ENCODE data around the gene CHMP2A.
A peak's percentile ranks its signal among the peaks of the same experiment; 100 is the strongest.

The CHMP2A gene

GRCh38 chr19:58560007-58560887, 5.3 kb upstream of the CHMP2A start:
- DNase-seq (ENCODE audit: low spot score) = no peak
- no peak for TF ChIP-seq CTCF (IDR thresholded peaks at IDR 0.05; ENCODE audit: extremely low read depth, missing control alignments)

- peak; percentile 91 for DNase-seq (ENCODE audit: low spot score)
- TF ChIP-seq CTCF (IDR thresholded peaks at IDR 0.05; ENCODE audit: extremely low read depth, missing control alignments) = no peak
Measured at GRCh38 chr19:58559275-58560006, 4.5 kb upstream of the CHMP2A start.

GRCh38 chr19:58558623-58559274, 3.8 kb upstream of the CHMP2A start:
- peak; percentile 97 for DNase-seq (ENCODE audit: low spot score)
- no peak for TF ChIP-seq CTCF (IDR thresholded peaks at IDR 0.05; ENCODE audit: extremely low read depth, missing control alignments)

GRCh38 chr19:58558066-58558622, 3.2 kb upstream of the CHMP2A start, which contains the start of gene UBE2M:
Gene UBE2M (minus strand): TSS chr19:58558611. CDS start chr19:58558381, 230 bp downstream.
- DNase-seq (ENCODE audit: low spot score) = no peak
- TF ChIP-seq CTCF (IDR thresholded peaks at IDR 0.05; ENCODE audit: extremely low read depth, missing control alignments) = no peak

- no peak for TF ChIP-seq CTCF (IDR thresholded peaks at IDR 0.05; ENCODE audit: extremely low read depth, missing control alignments)
- no peak for DNase-seq (ENCODE audit: low spot score)
Measured at GRCh38 chr19:58557221-58558065, 2.5 kb upstream of the CHMP2A start.

GRCh38 chr19:58556622-58557220, 1.8 kb upstream of the CHMP2A start:
- no peak for DNase-seq (ENCODE audit: low spot score)
- no peak for TF ChIP-seq CTCF (IDR thresholded peaks at IDR 0.05; ENCODE audit: extremely low read depth, missing control alignments)

Measured in GM20000 (cell line).